WTC11 (cell line): Measurements from ENCODE around the gene SPNS1. TPM values are rescaled to one million over a fixed set of nuclear protein-coding genes. Genes with fewer than 3 reads are reported as not detected.
"Not testable (repeated sequence)": the region's sequence is repeated elsewhere in the genome, so short reads cannot be mapped to it uniquely, and the experiment has no call there.

Source experiments
- ATAC-seq: fragments of 200-7000 bp; cut with Tn5 transposase; 2 replicates; pipeline ENCODE4 v1.10.0; 2021; ENCODE audit warnings: mild to moderate bottlenecking, moderate library complexity
- CTCF ChIA-PET: fragments of 300-600 bp; sonication (Branson Sonifier 250); formaldehyde crosslinking; loops from one replicate; lab custom pipeline; 2021; ENCODE audit warnings: antibody characterized with exemption; lab: Charles Lee
- POLR2A ChIA-PET: fragments of 350-600 bp; sonication (Branson Sonifier 250); formaldehyde crosslinking; loops from one replicate; lab custom pipeline; 2021; ENCODE audit warnings: antibody characterized with exemption; lab: Charles Lee
- DNase-seq: peaks from one replicate; pipeline ENCODE4 v3.0.0; 2021; ENCODE audit warnings: low spot score
- H3K27ac Mint-ChIP-seq: 2 replicates; pipeline ENCODE4 v1.8.0; 2021; ENCODE audit warnings: mixed read lengths
- H3K27me3 Mint-ChIP-seq: 2 replicates; pipeline ENCODE4 v1.8.0; 2021; ENCODE audit warnings: low read depth, mild to moderate bottlenecking, moderate library complexity, mixed read lengths
- H3K36me3 Mint-ChIP-seq: 2 replicates; pipeline ENCODE4 v1.8.0; 2021; ENCODE audit warnings: mixed read lengths
- H3K4me1 Mint-ChIP-seq: 2 replicates; pipeline ENCODE4 v1.8.0; 2022; ENCODE audit warnings: mixed read lengths
- H3K4me3 Mint-ChIP-seq: 2 replicates; pipeline ENCODE4 v1.8.0; 2021; ENCODE audit warnings: mild to moderate bottlenecking, moderate library complexity, mixed read lengths
- H3K9me3 Mint-ChIP-seq: 2 replicates; pipeline ENCODE4 v1.8.0; 2021; ENCODE audit warnings: mixed read lengths
- ATF6 ChIP-seq: sonication (generic); formaldehyde crosslinking; IDR thresholded peaks from 2 replicates; pipeline ENCODE4 v1.8.1; 2023; ENCODE audit warnings: mild to moderate bottlenecking, missing genetic modification reagents
- E2F4 ChIP-seq: sonication (generic); formaldehyde crosslinking; IDR thresholded peaks from 2 replicates; pipeline ENCODE4 v1.8.1; 2022; ENCODE audit warnings: low read depth, mild to moderate bottlenecking, moderate library complexity, missing genetic modification reagents, borderline replicate concordance
- ERG ChIP-seq: fragments of 250-450 bp; sonication (Bioruptor Pico); IDR thresholded peaks from 2 replicates; pipeline ENCODE4 v1.8.0; 2021; ENCODE audit warnings: mild to moderate bottlenecking
- FOXJ3 ChIP-seq: sonication (generic); formaldehyde crosslinking; IDR thresholded peaks from 2 replicates; pipeline ENCODE4 v1.9.0; 2021; ENCODE audit warnings: missing genetic modification reagents, mild to moderate bottlenecking, borderline replicate concordance
- GTF2I ChIP-seq: fragments of 250-450 bp; sonication (Bioruptor Pico); conservative IDR thresholded peaks from 2 replicates; pipeline ENCODE4 v1.4.0; 2021; ENCODE audit warnings: mild to moderate bottlenecking
- KAT7 ChIP-seq: sonication (generic); formaldehyde crosslinking; IDR thresholded peaks from 2 replicates; pipeline ENCODE4 v1.8.1; 2023; ENCODE audit warnings: missing genetic modification reagents, mild to moderate bottlenecking, borderline replicate concordance
- MXD4 ChIP-seq: fragments of 250-450 bp; sonication (Bioruptor Pico); IDR thresholded peaks from 2 replicates; pipeline ENCODE4 v1.8.0; 2021; ENCODE audit warnings: mild to moderate bottlenecking, moderate library complexity, borderline replicate concordance
- ZBTB43 ChIP-seq: sonication (generic); formaldehyde crosslinking; IDR thresholded peaks from 2 replicates; pipeline ENCODE4 v1.8.1; 2023; ENCODE audit warnings: mild to moderate bottlenecking, missing genetic modification reagents
- ZNF532 ChIP-seq: fragments of 250-450 bp; sonication (Bioruptor Pico); IDR thresholded peaks from 2 replicates; pipeline ENCODE4 v1.9.0; 2021; ENCODE audit warnings: mild to moderate bottlenecking, borderline replicate concordance
- total RNA-seq: library from RNA; stranded (reverse); gene quantifications from 3 replicates; pipeline ENCODE4 v1.2.3, GENCODE V29; 2021

Gene SPNS1
- total RNA-seq, 1 experiment from 2014 or later, result 64.4 TPM

- POLR2A ChIA-PET, result interaction anchor here (0.6 kb wide), 1 partner anchor 450 kb away, joined by 3 read pairs; no protein-coding TSS in a partner anchor
- TF ChIP-seq GTF2I (CRISPR knock-in tag), result 0 out of 2 replicates have a peak, but pooled peaks have one; percentile 40
- H3K4me1 Mint-ChIP-seq, result peaks cover 17% of the 10 kb centered on the region
Measured at GRCh38 chr16:28926284-28926683, 48.3 kb upstream of the SPNS1 start.

GRCh38 chr16:28927815-28928214 lies 46.8 kb upstream of the SPNS1 start:
- CTCF ChIA-PET, result no interaction called here
- Mint-ChIP-seq H3K9me3 (no peaks in the 10 kb centered on the region), H3K27ac (0 out of 2 replicates have a peak overlapping the region, but pooled peaks have one; percentile 1), H3K4me1 (peaks cover 17% of the 10 kb centered on the region), H3K27me3 (peaks cover 3% of the 10 kb centered on the region; the same call in 1 of the 2 replicates), H3K36me3 (no peaks in the 10 kb centered on the region), H3K4me3 (no peak overlapping the region)
- DNase-seq (no peak), ATAC-seq (no peak)
- TF ChIP-seq E2F4 (CRISPR knock-in tag) (no peak), FOXJ3 (CRISPR knock-in tag) (no peak), ZNF532 (CRISPR knock-in tag) (no peak), ZBTB43 (no peak), MXD4 (no peak), ERG (CRISPR knock-in tag) (no peak), ATF6 (CRISPR knock-in tag) (no peak)
- POLR2A ChIA-PET, result no interaction called here

More at GRCh38 chr16:28926284-28926683, 48.3 kb upstream of the SPNS1 start:
- not testable (repeated sequence) for H3K9me3 Mint-ChIP-seq, H3K27me3 Mint-ChIP-seq, DNase-seq, H3K36me3 Mint-ChIP-seq, ATAC-seq
- peak overlapping the region; percentile 97 for H3K4me3 Mint-ChIP-seq
- H3K27ac Mint-ChIP-seq, result peak overlapping the region; percentile 99
- CTCF ChIA-PET, result interaction anchor here (1.3 to 3.3 kb wide), 2 partner anchors 10 to 19 kb away, joined by 6 to 16 read pairs; no protein-coding TSS in a partner anchor

GRCh38 chr16:28930203-28930602 lies 44.4 kb upstream of the SPNS1 start:
- H3K27ac Mint-ChIP-seq, result 0 out of 2 replicates have a peak overlapping the region, but pooled peaks have one; percentile 25
- H3K36me3 Mint-ChIP-seq, result no peaks in the 10 kb centered on the region
- H3K4me3 Mint-ChIP-seq, result no peak overlapping the region
- peaks cover 8% of the 10 kb centered on the region for H3K4me1 Mint-ChIP-seq
- TF ChIP-seq KAT7 (CRISPR knock-in tag), result no peak
- TF ChIP-seq GTF2I (CRISPR knock-in tag), result peak; percentile 74
- TF ChIP-seq, all 79 proteins: peak for 1
- CTCF ChIA-PET, result no interaction called here
- ATAC-seq (no peak), DNase-seq (no peak)
- POLR2A ChIA-PET, result no interaction called here
- peaks cover 5% of the 10 kb centered on the region; the same call in 1 of the 2 replicates for H3K27me3 Mint-ChIP-seq
- H3K9me3 Mint-ChIP-seq, result no peaks in the 10 kb centered on the region
